ENCODE measurements around the gene HYDIN.

HYDIN gene

GRCh38 chr16:71230122-71230845 lies at the start of gene HYDIN:
Gene HYDIN (minus strand): TSS chr16:71230722. CDS start chr16:71186895, 43,827 bp downstream.
- DNase-seq, result no peak

GRCh38 chr16:71276589-71277334 lies 46.2 kb upstream of the HYDIN start:
- no peak for DNase-seq

- DNase-seq, result no peak
Observed at GRCh38 chr16:71273384-71273783, 42.9 kb upstream of the HYDIN start.

GRCh38 chr16:71264299-71264698 lies 33.8 kb upstream of the HYDIN start:
- DNase-seq, result no peak

- DNase-seq, result no peak
Observed at GRCh38 chr16:71263582-71263981, 33.1 kb upstream of the HYDIN start.

GRCh38 chr16:71262391-71262790 lies 31.9 kb upstream of the HYDIN start:
- DNase-seq, result no peak

GRCh38 chr16:71260995-71261394 lies 30.5 kb upstream of the HYDIN start:
- no peak for DNase-seq

GRCh38 chr16:71259086-71259485 lies 28.6 kb upstream of the HYDIN start:
- no peak for DNase-seq

GRCh38 chr16:71258372-71258771 lies 27.9 kb upstream of the HYDIN start:
- no peak for DNase-seq

GRCh38 chr16:71257768-71258167 lies 27.2 kb upstream of the HYDIN start:
- no peak for DNase-seq

GRCh38 chr16:71255721-71256120 lies 25.2 kb upstream of the HYDIN start:
- no peak for DNase-seq

- DNase-seq, result no peak
Observed at GRCh38 chr16:71254832-71255525, 24.5 kb upstream of the HYDIN start.

GRCh38 chr16:71250461-71251235 lies 20.1 kb upstream of the HYDIN start:
- no peak for DNase-seq

GRCh38 chr16:71249399-71249798 lies 18.9 kb upstream of the HYDIN start:
- no peak for DNase-seq

- DNase-seq, result no peak
Observed at GRCh38 chr16:71247478-71247877, 17.0 kb upstream of the HYDIN start.

GRCh38 chr16:71246309-71246708 lies 15.8 kb upstream of the HYDIN start:
- no peak for DNase-seq

- DNase-seq, result no peak
Observed at GRCh38 chr16:71244521-71244920, 14.0 kb upstream of the HYDIN start.

- no peak for DNase-seq
Observed at GRCh38 chr16:71242601-71243000, 12.1 kb upstream of the HYDIN start.

- no peak for DNase-seq
Observed at GRCh38 chr16:71242036-71242435, 11.5 kb upstream of the HYDIN start.

- no peak for DNase-seq
Observed at GRCh38 chr16:71229344-71229743, 1.2 kb downstream of the HYDIN start.

- DNase-seq, result no peak
Observed at GRCh38 chr16:71226229-71227141, 4.0 kb downstream of the HYDIN start.

GRCh38 chr16:71225145-71225544 lies 5.4 kb downstream of the HYDIN start:
- no peak for DNase-seq

Data from activated naive CD4-positive, alpha-beta T cell (primary cell).